Measurements from ENCODE around the gene REEP1.

Gene REEP1

GRCh38 chr2:86344404-86344803, 7.0 kb upstream of the REEP1 start:
- H3K4me3 ChIP-seq (ENCODE audit: insufficient read length, low read depth): no peak overlapping the region
- H3K36me3 ChIP-seq (ENCODE audit: insufficient read depth, insufficient read length, low read length): no peaks in the 10 kb centered on the region
- peaks cover 13% of the 10 kb centered on the region for H3K27me3 ChIP-seq (ENCODE audit: insufficient read depth, insufficient read length)
- no peak overlapping the region for H3K9ac ChIP-seq (ENCODE audit: insufficient read length, low read depth)
- TF ChIP-seq ZNF274 (IDR thresholded peaks at IDR 0.05; ENCODE audit: low read depth, low read length) (no peak), YY1 (IDR thresholded peaks at IDR 0.05; ENCODE audit: insufficient read depth, insufficient read length) (no peak), SUZ12 (IDR thresholded peaks at IDR 0.05; ENCODE audit: extremely low read depth, insufficient read depth, insufficient read length) (no peak)
- H3K4me1 ChIP-seq (ENCODE audit: insufficient read depth, insufficient read length): no peaks in the 10 kb centered on the region
- no peak for DNase-seq (ENCODE audit: low read depth, low spot score)
- H3K9me3 ChIP-seq (ENCODE audit: insufficient read depth, low read length): peaks cover 7% of the 10 kb centered on the region; the same call in 1 of the 2 replicates

GRCh38 chr2:86342488-86342887, 5.1 kb upstream of the REEP1 start:
- Histone ChIP-seq H3K36me3 (ENCODE audit: insufficient read depth, insufficient read length, low read length) (no peaks in the 10 kb centered on the region), H3K27me3 (ENCODE audit: insufficient read depth, insufficient read length) (peaks cover 32% of the 10 kb centered on the region), H3K4me3 (ENCODE audit: insufficient read length, low read depth) (no peak overlapping the region), H3K9ac (ENCODE audit: insufficient read length, low read depth) (no peak overlapping the region), H3K9me3 (ENCODE audit: insufficient read depth, low read length) (peaks cover 7% of the 10 kb centered on the region; the same call in 1 of the 2 replicates), H3K4me1 (ENCODE audit: insufficient read depth, insufficient read length) (no peaks in the 10 kb centered on the region)
- no peak for TF ChIP-seq SUZ12 (IDR thresholded peaks at IDR 0.05; ENCODE audit: extremely low read depth, insufficient read depth, insufficient read length)
- TF ChIP-seq YY1 (IDR thresholded peaks at IDR 0.05; ENCODE audit: insufficient read depth, insufficient read length): no peak
- no peak for TF ChIP-seq ZNF274 (IDR thresholded peaks at IDR 0.05; ENCODE audit: low read depth, low read length)
- no peak for DNase-seq (ENCODE audit: low read depth, low spot score)

GRCh38 chr2:86341470-86341869, 4.0 kb upstream of the REEP1 start:
- Histone ChIP-seq H3K4me3 (ENCODE audit: insufficient read length, low read depth) (no peak overlapping the region), H3K9ac (ENCODE audit: insufficient read length, low read depth) (no peak overlapping the region), H3K36me3 (ENCODE audit: insufficient read depth, insufficient read length, low read length) (no peaks in the 10 kb centered on the region), H3K9me3 (ENCODE audit: insufficient read depth, low read length) (peaks cover 7% of the 10 kb centered on the region; the same call in 1 of the 2 replicates), H3K4me1 (ENCODE audit: insufficient read depth, insufficient read length) (no peaks in the 10 kb centered on the region), H3K27me3 (ENCODE audit: insufficient read depth, insufficient read length) (peaks cover 37% of the 10 kb centered on the region)
- DNase-seq (ENCODE audit: low read depth, low spot score): no peak
- TF ChIP-seq SUZ12 (IDR thresholded peaks at IDR 0.05; ENCODE audit: extremely low read depth, insufficient read depth, insufficient read length) (no peak), YY1 (IDR thresholded peaks at IDR 0.05; ENCODE audit: insufficient read depth, insufficient read length) (no peak), ZNF274 (IDR thresholded peaks at IDR 0.05; ENCODE audit: low read depth, low read length) (no peak)

GRCh38 chr2:86338778-86339295, 1.4 kb upstream of the REEP1 start:
- H3K27me3 ChIP-seq (ENCODE audit: insufficient read depth, insufficient read length): peaks cover 51% of the 10 kb centered on the region

GRCh38 chr2:86336675-86337243, 667 bp downstream of the REEP1 start:
- Histone ChIP-seq H3K4me3 (ENCODE audit: insufficient read length, low read depth) (peak overlapping the region; percentile 47), H3K27me3 (ENCODE audit: insufficient read depth, insufficient read length) (peaks cover 51% of the 10 kb centered on the region), H3K36me3 (ENCODE audit: insufficient read depth, insufficient read length, low read length) (no peaks in the 10 kb centered on the region), H3K9ac (ENCODE audit: insufficient read length, low read depth) (peak overlapping the region; percentile 67), H3K4me1 (ENCODE audit: insufficient read depth, insufficient read length) (peaks cover 5% of the 10 kb centered on the region), H3K9me3 (ENCODE audit: insufficient read depth, low read length) (peaks cover 7% of the 10 kb centered on the region; the same call in 1 of the 2 replicates)
- no peak for TF ChIP-seq YY1 (IDR thresholded peaks at IDR 0.05; ENCODE audit: insufficient read depth, insufficient read length)
- no peak for TF ChIP-seq ZNF274 (IDR thresholded peaks at IDR 0.05; ENCODE audit: low read depth, low read length)
- TF ChIP-seq SUZ12 (IDR thresholded peaks at IDR 0.05; ENCODE audit: extremely low read depth, insufficient read depth, insufficient read length): no peak
- DNase-seq (ENCODE audit: low read depth, low spot score): no peak

More at GRCh38 chr2:86338778-86339295, 1.4 kb upstream of the REEP1 start:
- Histone ChIP-seq H3K9ac (ENCODE audit: insufficient read length, low read depth) (no peak overlapping the region), H3K4me1 (ENCODE audit: insufficient read depth, insufficient read length) (peaks cover 5% of the 10 kb centered on the region), H3K36me3 (ENCODE audit: insufficient read depth, insufficient read length, low read length) (no peaks in the 10 kb centered on the region), H3K9me3 (ENCODE audit: insufficient read depth, low read length) (peaks cover 7% of the 10 kb centered on the region; the same call in 1 of the 2 replicates), H3K4me3 (ENCODE audit: insufficient read length, low read depth) (no peak overlapping the region)
- TF ChIP-seq YY1 (IDR thresholded peaks at IDR 0.05; ENCODE audit: insufficient read depth, insufficient read length): no peak
- TF ChIP-seq ZNF274 (IDR thresholded peaks at IDR 0.05; ENCODE audit: low read depth, low read length): no peak
- no peak for TF ChIP-seq SUZ12 (IDR thresholded peaks at IDR 0.05; ENCODE audit: extremely low read depth, insufficient read depth, insufficient read length)
- DNase-seq (ENCODE audit: low read depth, low spot score): no peak

GRCh38 chr2:86335865-86336674, 1.4 kb downstream of the REEP1 start:
- Histone ChIP-seq H3K4me1 (ENCODE audit: insufficient read depth, insufficient read length) (peaks cover 5% of the 10 kb centered on the region), H3K9me3 (ENCODE audit: insufficient read depth, low read length) (peaks cover under 1% of the 10 kb centered on the region; the same call in 1 of the 2 replicates), H3K36me3 (ENCODE audit: insufficient read depth, insufficient read length, low read length) (no peaks in the 10 kb centered on the region), H3K9ac (ENCODE audit: insufficient read length, low read depth) (no peak overlapping the region), H3K27me3 (ENCODE audit: insufficient read depth, insufficient read length) (peaks cover 50% of the 10 kb centered on the region), H3K4me3 (ENCODE audit: insufficient read length, low read depth) (peak overlapping the region; percentile 47)
- no peak for TF ChIP-seq ZNF274 (IDR thresholded peaks at IDR 0.05; ENCODE audit: low read depth, low read length)
- TF ChIP-seq SUZ12 (IDR thresholded peaks at IDR 0.05; ENCODE audit: extremely low read depth, insufficient read depth, insufficient read length): no peak
- no peak for TF ChIP-seq YY1 (IDR thresholded peaks at IDR 0.05; ENCODE audit: insufficient read depth, insufficient read length)
- DNase-seq (ENCODE audit: low read depth, low spot score): no peak

- no peak overlapping the region for H3K9ac ChIP-seq (ENCODE audit: insufficient read length, low read depth)
- H3K4me1 ChIP-seq (ENCODE audit: insufficient read depth, insufficient read length): peaks cover 5% of the 10 kb centered on the region
- TF ChIP-seq ZNF274 (IDR thresholded peaks at IDR 0.05; ENCODE audit: low read depth, low read length): no peak
- no peak for TF ChIP-seq SUZ12 (IDR thresholded peaks at IDR 0.05; ENCODE audit: extremely low read depth, insufficient read depth, insufficient read length)
- no peak for TF ChIP-seq YY1 (IDR thresholded peaks at IDR 0.05; ENCODE audit: insufficient read depth, insufficient read length)
- no peak for DNase-seq (ENCODE audit: low read depth, low spot score)
- H3K4me3 ChIP-seq (ENCODE audit: insufficient read length, low read depth): no peak overlapping the region
- H3K36me3 ChIP-seq (ENCODE audit: insufficient read depth, insufficient read length, low read length): no peaks in the 10 kb centered on the region
- peaks cover 27% of the 10 kb centered on the region for H3K27me3 ChIP-seq (ENCODE audit: insufficient read depth, insufficient read length)
- H3K9me3 ChIP-seq (ENCODE audit: insufficient read depth, low read length): no peaks in the 10 kb centered on the region
Observed at GRCh38 chr2:86333378-86333777, 4.0 kb downstream of the REEP1 start.
